KG1 (cell line): Measurements from ENCODE around the gene PLXNA4.
"Not testable (repeated sequence)": the region's sequence is repeated elsewhere in the genome, so short reads cannot be mapped to it uniquely, and the experiment has no call there.

Source experiments
- DNase-seq: peaks from one replicate; lab custom pipeline; 2025; lab: John Stamatoyannopoulos, UW

Gene PLXNA4

GRCh38 chr7:132177708-132178401 is 398.4 kb downstream of the PLXNA4 start:
- no peak for DNase-seq

- DNase-seq: no peak
Measured at GRCh38 chr7:132176719-132177118, 399.6 kb downstream of the PLXNA4 start.

GRCh38 chr7:132171130-132171576 is 405.1 kb downstream of the PLXNA4 start:
- no peak for DNase-seq

- DNase-seq: no peak
Measured at GRCh38 chr7:132169730-132170129, 406.5 kb downstream of the PLXNA4 start.

GRCh38 chr7:132168239-132168638 is 408.0 kb downstream of the PLXNA4 start:
- DNase-seq: no peak

GRCh38 chr7:132165695-132166094 is 410.6 kb downstream of the PLXNA4 start:
- DNase-seq: not testable (repeated sequence)

- DNase-seq: no peak
Measured at GRCh38 chr7:132164558-132165125, 411.6 kb downstream of the PLXNA4 start.

- DNase-seq: no peak
Measured at GRCh38 chr7:132162556-132163144, 413.6 kb downstream of the PLXNA4 start.

GRCh38 chr7:132161976-132162375 is 414.3 kb downstream of the PLXNA4 start:
- no peak for DNase-seq

- no peak for DNase-seq
Measured at GRCh38 chr7:132161533-132161915, 414.7 kb downstream of the PLXNA4 start.

GRCh38 chr7:132160611-132161532 is 415.4 kb downstream of the PLXNA4 start:
- no peak for DNase-seq

- DNase-seq: no peak
Measured at GRCh38 chr7:132158841-132159240, 417.4 kb downstream of the PLXNA4 start.

GRCh38 chr7:132158166-132158565 is 418.1 kb downstream of the PLXNA4 start:
- no peak for DNase-seq

GRCh38 chr7:132155715-132156114 is 420.6 kb downstream of the PLXNA4 start:
- DNase-seq: no peak

GRCh38 chr7:132154695-132155471 is 421.4 kb downstream of the PLXNA4 start:
- DNase-seq: no peak

GRCh38 chr7:132154248-132154647 is 422.0 kb downstream of the PLXNA4 start:
- DNase-seq: no peak

GRCh38 chr7:132152131-132152889 is 424.0 kb downstream of the PLXNA4 start:
- no peak for DNase-seq

GRCh38 chr7:132150711-132151110 is 425.6 kb downstream of the PLXNA4 start:
- no peak for DNase-seq

GRCh38 chr7:132149436-132150304 is 426.6 kb downstream of the PLXNA4 start:
- no peak for DNase-seq

- no peak for DNase-seq
Measured at GRCh38 chr7:132148876-132149275, 427.4 kb downstream of the PLXNA4 start.
